Activated naive CD4-positive, alpha-beta T cell treated with anti-CD3 and anti-CD28 coated beads, Interleukin-2, amount 10 ng/mL, durations not matched to agents 7 days and 5 days (primary cell): ENCODE measurements around the gene LRRC27.
"Not testable (repeated sequence)": the region's sequence is repeated elsewhere in the genome, so short reads cannot be mapped to it uniquely, and the experiment has no call there.

Experiments
- CTCF ChIA-PET: fragments of 350-600 bp; sonication (Branson Sonifier 250); formaldehyde crosslinking; loops from one replicate; lab custom pipeline; 2021; ENCODE audit warnings: antibody characterized with exemption; lab: Charles Lee
- DNase-seq: peaks from one replicate; pipeline ENCODE4 v3.0.0-alpha.2; 2020
- H3K27ac Mint-ChIP-seq: one replicate; pipeline ENCODE4 v1.8.0; 2021; ENCODE audit warnings: mild to moderate bottlenecking, moderate library complexity, mixed read lengths
- H3K27me3 Mint-ChIP-seq: one replicate; pipeline ENCODE4 v1.8.0; 2021; ENCODE audit warnings: mild to moderate bottlenecking, mixed read lengths
- H3K36me3 Mint-ChIP-seq: one replicate; pipeline ENCODE4 v1.8.0; 2021; ENCODE audit warnings: mixed read lengths
- H3K4me1 Mint-ChIP-seq: one replicate; pipeline ENCODE4 v1.8.0; 2021; ENCODE audit warnings: mixed read lengths
- H3K4me3 Mint-ChIP-seq: one replicate; pipeline ENCODE4 v1.8.0; 2021; ENCODE audit warnings: mild to moderate bottlenecking, moderate library complexity, mixed read lengths
- H3K9me3 Mint-ChIP-seq: one replicate; pipeline ENCODE4 v1.8.0; 2021; ENCODE audit warnings: mixed read lengths

The LRRC27 gene

DNA sequence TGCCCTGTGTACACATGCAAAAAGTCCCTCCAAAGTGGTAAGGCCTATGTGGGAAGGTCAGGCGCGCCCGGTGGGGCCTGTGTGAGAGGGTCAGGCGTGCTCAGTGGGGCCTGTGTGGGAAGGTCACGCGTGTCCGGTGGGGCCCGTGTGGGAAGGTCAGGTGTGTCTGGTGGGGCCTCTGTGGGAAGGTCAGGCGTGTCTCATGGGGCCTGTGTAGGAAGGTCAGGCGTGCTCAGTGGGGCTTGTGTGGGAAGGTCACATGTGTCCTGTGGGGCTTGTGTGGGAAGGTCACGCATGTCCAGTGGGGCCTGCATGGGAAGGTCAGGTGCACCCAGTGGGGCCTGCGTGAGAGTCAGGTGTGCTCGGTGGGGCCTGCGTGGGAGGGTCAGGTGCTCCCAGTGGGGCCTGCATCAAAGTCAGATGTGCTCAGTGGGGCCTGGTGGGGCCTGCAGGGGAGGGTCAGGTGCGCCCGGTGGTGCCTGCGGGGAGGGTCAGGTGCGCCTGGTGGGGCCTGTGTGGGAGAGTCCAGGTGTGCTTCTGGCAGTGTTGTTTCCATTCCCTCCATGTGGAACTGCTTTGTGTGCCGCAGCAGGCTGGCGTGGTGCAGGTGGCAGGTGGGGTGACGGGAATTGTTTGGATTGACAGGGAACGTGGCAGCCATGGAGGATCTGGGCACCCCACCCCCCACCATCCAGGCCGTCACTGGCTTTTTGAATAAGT lies 15.4 kb downstream of the LRRC27 start:
- CTCF ChIA-PET = interaction anchor here (1.5 kb wide), 1 partner anchor 9 kb away, joined by 4 read pairs; no protein-coding TSS in a partner anchor

DNA sequence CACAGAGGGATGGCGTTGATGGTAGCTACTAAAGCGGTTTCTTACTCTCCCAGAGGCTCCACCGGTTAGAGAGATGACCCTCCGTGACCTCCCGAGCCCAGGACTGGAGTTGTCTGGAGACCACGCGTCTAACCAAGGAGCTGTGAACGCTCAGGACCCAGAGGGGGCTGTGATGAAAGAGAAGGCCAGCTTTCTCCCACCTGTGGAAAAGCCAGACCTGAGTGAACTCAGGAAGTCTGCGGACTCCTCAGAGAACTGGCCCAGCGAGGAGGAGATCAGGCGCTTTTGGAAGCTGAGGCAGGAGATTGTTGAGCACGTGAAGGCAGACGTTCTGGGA lies 15.9 kb downstream of the LRRC27 start:
- CTCF ChIA-PET = interaction anchor here (1.2 to 1.5 kb wide), 2 partner anchors 8 to 18 kb away, joined by 3 to 4 read pairs; no protein-coding TSS in a partner anchor
- Mint-ChIP-seq H3K4me3 (no peak overlapping the region), H3K36me3 (no peaks in the 10 kb centered on the region), H3K27me3 (no peaks in the 10 kb centered on the region), H3K27ac (no peak overlapping the region), H3K4me1 (no peaks in the 10 kb centered on the region), H3K9me3 (no peaks in the 10 kb centered on the region)
- DNase-seq = no peak

More for the DNA sequence above, 15.4 kb downstream of the LRRC27 start:
- no peaks in the 10 kb centered on the region for H3K27me3 Mint-ChIP-seq
- no peak overlapping the region for H3K27ac Mint-ChIP-seq
- H3K4me3 Mint-ChIP-seq = no peak overlapping the region
- DNase-seq = no peak
- no peaks in the 10 kb centered on the region for H3K4me1 Mint-ChIP-seq
- H3K9me3 Mint-ChIP-seq = no peaks in the 10 kb centered on the region
- H3K36me3 Mint-ChIP-seq = no peaks in the 10 kb centered on the region

DNA sequence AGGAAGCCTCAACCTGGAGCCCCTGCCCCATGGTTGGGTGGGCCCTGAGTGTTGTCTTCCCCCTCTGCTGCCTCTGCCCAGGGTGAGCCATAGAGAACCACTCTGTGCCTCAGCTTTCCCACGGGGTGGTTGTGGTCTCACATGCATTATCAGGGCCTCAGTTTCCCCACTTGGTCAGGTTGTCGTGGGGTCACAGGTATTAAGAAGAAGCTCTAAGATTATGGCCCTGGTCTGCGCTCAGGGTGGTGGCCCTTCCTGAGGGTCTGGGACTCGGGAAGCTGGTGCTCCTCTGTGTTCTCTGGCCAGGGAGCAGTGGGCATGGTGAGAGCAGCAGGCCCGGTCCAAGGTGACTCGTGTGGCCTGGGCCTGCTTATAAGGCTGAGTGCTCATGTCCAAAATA lies 17.8 kb downstream of the LRRC27 start:
- Mint-ChIP-seq H3K4me1 (no peaks in the 10 kb centered on the region), H3K9me3 (no peaks in the 10 kb centered on the region), H3K27me3 (no peaks in the 10 kb centered on the region), H3K36me3 (no peaks in the 10 kb centered on the region), H3K4me3 (no peak overlapping the region), H3K27ac (no peak overlapping the region)
- DNase-seq = no peak
- CTCF ChIA-PET = interaction anchor here (1.4 kb wide), 2 partner anchors 12 to 131 kb away, joined by 4 read pairs; no protein-coding TSS in a partner anchor

- H3K4me3 Mint-ChIP-seq = no peak overlapping the region
- no peaks in the 10 kb centered on the region for H3K4me1 Mint-ChIP-seq
- CTCF ChIA-PET = interaction anchor here (1.3 to 1.4 kb wide), 3 partner anchors 11 to 131 kb away, joined by 4 read pairs; no protein-coding TSS in a partner anchor
- no peaks in the 10 kb centered on the region for H3K9me3 Mint-ChIP-seq
- H3K27ac Mint-ChIP-seq = no peak overlapping the region
- DNase-seq = no peak
- no peaks in the 10 kb centered on the region for H3K27me3 Mint-ChIP-seq
- no peaks in the 10 kb centered on the region for H3K36me3 Mint-ChIP-seq
These were observed 18.4 kb downstream of the LRRC27 start for GRCh38 chr10:132350391-132350790.

DNA sequence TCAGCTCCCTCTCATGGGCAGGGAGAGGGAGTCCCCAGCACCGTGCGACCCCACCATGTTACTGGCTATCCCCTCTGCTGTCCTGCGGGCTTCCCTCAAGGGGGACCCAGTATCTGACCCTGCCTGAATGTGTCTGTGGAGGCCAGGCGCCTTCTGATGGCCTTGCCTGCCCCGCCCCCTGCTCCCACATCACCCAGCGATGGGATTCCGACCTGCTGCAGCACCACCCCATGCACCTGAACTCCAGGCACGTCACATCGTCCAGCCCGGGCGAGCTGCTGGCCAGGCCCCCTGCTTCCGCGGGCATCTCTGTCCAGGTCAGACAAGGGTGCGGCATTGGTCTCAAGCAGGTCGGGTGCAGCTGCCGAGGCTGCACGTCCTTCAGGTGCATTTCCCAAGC lies 19.0 kb downstream of the LRRC27 start:
- no peaks in the 10 kb centered on the region for H3K27me3 Mint-ChIP-seq
- CTCF ChIA-PET = interaction anchor here (0.8 to 1.3 kb wide), 3 partner anchors 49 to 127 kb away, joined by 3 to 9 read pairs (median 4); no protein-coding TSS in a partner anchor
- no peaks in the 10 kb centered on the region for H3K9me3 Mint-ChIP-seq
- DNase-seq = no peak
- no peak overlapping the region for H3K4me3 Mint-ChIP-seq
- H3K27ac Mint-ChIP-seq = no peak overlapping the region
- H3K36me3 Mint-ChIP-seq = no peaks in the 10 kb centered on the region
- no peaks in the 10 kb centered on the region for H3K4me1 Mint-ChIP-seq

GRCh38 chr10:132351611-132352010 lies 19.6 kb downstream of the LRRC27 start:
- no peak overlapping the region for H3K4me3 Mint-ChIP-seq
- CTCF ChIA-PET = interaction anchor here (0.8 to 1.3 kb wide), 3 partner anchors 50 to 127 kb away, joined by 3 to 9 read pairs (median 4); no protein-coding TSS in a partner anchor
- H3K9me3 Mint-ChIP-seq = no peaks in the 10 kb centered on the region
- no peak for DNase-seq
- no peaks in the 10 kb centered on the region for H3K36me3 Mint-ChIP-seq
- H3K4me1 Mint-ChIP-seq = no peaks in the 10 kb centered on the region
- no peaks in the 10 kb centered on the region for H3K27me3 Mint-ChIP-seq
- H3K27ac Mint-ChIP-seq = no peak overlapping the region

DNA sequence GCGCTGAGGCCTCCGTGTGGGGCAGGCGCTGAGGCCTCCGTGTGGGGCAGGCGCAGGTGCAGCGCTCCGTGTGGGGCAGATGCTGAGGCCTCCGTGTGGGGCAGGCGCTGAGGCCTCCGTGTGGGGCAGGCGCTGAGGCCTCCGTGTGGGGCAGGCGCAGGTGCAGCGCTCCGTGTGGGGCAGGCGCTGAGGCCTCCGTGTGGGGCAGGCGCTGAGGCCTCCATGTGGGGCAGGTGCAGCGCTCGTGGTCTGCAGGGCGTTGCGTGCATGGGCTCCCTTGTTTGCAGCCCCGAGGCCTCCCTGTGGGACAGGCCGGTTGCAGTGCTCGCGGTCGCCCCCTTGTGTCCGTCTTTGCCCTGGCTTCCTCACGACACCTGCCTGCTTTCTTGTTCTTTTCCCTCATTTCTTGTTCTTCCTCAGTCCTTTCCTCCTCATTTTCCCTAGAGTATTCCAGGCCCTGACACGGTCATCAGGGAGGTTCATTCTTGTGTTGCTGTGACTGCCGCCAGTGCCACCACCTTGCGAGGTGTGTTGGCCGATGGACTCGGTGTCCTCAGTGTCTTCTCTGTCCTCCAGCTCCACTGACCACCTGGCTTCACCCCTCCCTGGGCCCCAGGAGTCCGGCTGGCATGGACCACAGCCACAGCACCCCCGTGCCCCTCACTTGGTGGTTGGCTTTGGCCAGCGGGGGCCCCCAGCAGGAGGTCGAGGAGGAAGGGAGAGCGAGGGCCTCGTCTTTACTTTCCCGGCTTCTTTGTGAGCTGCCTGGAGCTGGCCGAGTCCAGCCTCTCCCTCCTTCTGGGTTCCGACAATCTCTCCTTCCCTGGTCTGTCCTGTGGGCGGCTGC lies 20.7 kb downstream of the LRRC27 start:
- H3K4me3 Mint-ChIP-seq, H3K27ac Mint-ChIP-seq, H3K36me3 Mint-ChIP-seq, H3K27me3 Mint-ChIP-seq, H3K9me3 Mint-ChIP-seq, H3K4me1 Mint-ChIP-seq: not testable (repeated sequence)
- CTCF ChIA-PET = interaction anchor here (0.8 to 1.2 kb wide), 5 partner anchors 28 to 129 kb away, joined by 3 to 5 read pairs (median 3); no protein-coding TSS in a partner anchor
- DNase-seq = peak; percentile 84

- H3K4me3 Mint-ChIP-seq = no peak overlapping the region
- no peaks in the 10 kb centered on the region for H3K9me3 Mint-ChIP-seq
- CTCF ChIA-PET = interaction anchor here (0.8 to 1.2 kb wide), 6 partner anchors 27 to 130 kb away, joined by 3 to 5 read pairs (median 3); no protein-coding TSS in a partner anchor
- H3K27ac Mint-ChIP-seq = no peak overlapping the region
- H3K4me1 Mint-ChIP-seq = no peaks in the 10 kb centered on the region
- no peak for DNase-seq
- no peaks in the 10 kb centered on the region for H3K27me3 Mint-ChIP-seq
- no peaks in the 10 kb centered on the region for H3K36me3 Mint-ChIP-seq
These were observed 21.7 kb downstream of the LRRC27 start for GRCh38 chr10:132353456-132354355.

DNA sequence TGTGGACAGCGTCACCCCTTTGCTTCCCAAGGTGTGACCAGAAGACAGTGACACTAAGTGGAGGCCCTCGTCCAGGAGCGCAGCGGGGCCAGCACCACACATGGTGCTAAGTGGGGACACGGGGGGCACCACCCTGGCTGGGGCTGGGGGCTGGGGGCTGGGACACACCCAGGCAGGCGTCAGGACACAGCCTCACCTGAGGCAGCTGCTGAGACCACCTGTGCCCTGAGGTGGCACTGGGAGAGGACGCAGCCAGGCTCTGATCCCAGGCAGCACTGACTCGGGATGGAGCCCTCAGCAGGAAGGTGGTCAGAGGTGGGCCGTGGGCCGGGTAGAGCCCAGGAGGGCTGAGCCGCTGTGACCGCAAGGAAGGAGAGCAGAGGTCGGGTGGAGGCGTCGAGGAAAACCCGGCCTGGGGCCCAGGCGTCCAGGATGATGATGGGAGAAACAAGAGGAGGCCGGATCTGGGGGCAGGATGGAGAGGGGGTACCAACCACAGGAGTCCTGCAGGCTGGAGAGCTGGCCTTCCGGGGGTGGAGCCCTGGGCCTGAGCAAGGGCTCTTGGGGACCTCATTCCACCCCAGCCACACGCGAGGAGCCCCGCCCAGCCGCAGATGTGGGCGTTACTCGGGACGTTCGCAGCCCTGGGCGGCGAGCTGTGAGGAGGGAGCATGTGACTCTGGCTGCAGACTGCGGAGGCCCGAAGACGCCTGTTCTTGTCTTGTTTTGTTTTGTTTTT lies 22.5 kb downstream of the LRRC27 start:
- Mint-ChIP-seq H3K9me3 (no peaks in the 10 kb centered on the region), H3K27ac (no peak overlapping the region), H3K4me3 (no peak overlapping the region), H3K4me1 (no peaks in the 10 kb centered on the region), H3K36me3 (no peaks in the 10 kb centered on the region), H3K27me3 (no peaks in the 10 kb centered on the region)
- no peak for DNase-seq
- CTCF ChIA-PET = interaction anchor here (1.0 kb wide), 1 partner anchor 52 kb away, joined by 3 read pairs; no protein-coding TSS in a partner anchor

GRCh38 chr10:132355297-132355696 lies 23.3 kb downstream of the LRRC27 start:
- Mint-ChIP-seq H3K4me3 (no peak overlapping the region), H3K36me3 (no peaks in the 10 kb centered on the region), H3K9me3 (no peaks in the 10 kb centered on the region), H3K27ac (no peak overlapping the region), H3K4me1 (no peaks in the 10 kb centered on the region), H3K27me3 (no peaks in the 10 kb centered on the region)
- DNase-seq = no peak
- CTCF ChIA-PET = interaction anchor here (1.2 kb wide), 1 partner anchor 7 kb away, joined by 4 read pairs; no protein-coding TSS in a partner anchor

- Mint-ChIP-seq H3K36me3 (no peaks in the 10 kb centered on the region), H3K4me1 (no peaks in the 10 kb centered on the region), H3K9me3 (no peaks in the 10 kb centered on the region), H3K4me3 (no peak overlapping the region), H3K27me3 (no peaks in the 10 kb centered on the region), H3K27ac (no peak overlapping the region)
- DNase-seq = no peak
- CTCF ChIA-PET = interaction anchor here (0.7 to 1.2 kb wide), 2 partner anchors 8 to 136 kb away, joined by 3 to 4 read pairs; no protein-coding TSS in a partner anchor
These were observed 23.8 kb downstream of the LRRC27 start for GRCh38 chr10:132355754-132356153.

DNA sequence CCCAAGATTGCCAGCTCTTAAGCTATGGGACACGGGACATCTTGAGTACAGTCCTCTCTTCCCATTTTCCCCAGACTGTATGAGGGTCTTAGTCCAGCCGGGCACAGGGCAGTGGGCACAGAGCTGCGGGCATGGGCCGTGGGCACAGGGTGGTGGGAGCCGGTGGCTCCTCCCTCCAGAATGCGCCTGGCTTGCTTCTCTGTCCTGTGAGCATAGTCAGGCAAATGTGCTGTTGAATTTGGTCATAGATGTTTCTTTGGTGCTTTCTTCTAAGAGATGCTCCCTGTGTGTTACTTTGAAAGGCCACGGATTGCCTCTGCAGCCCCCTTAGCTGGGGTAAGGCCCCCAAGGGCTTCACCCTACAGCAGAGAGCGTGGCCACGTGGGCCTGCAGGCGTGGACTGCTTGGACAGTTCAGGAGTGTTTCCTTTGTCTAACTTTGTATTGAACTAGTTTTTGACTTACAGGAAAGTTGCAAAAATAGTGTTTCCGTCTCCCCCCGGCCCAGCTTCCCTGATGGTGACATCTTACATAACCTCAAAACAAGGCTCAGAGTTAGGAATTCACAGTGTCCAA lies 24.7 kb downstream of the LRRC27 start:
- H3K9me3 Mint-ChIP-seq = no peaks in the 10 kb centered on the region
- H3K36me3 Mint-ChIP-seq = no peaks in the 10 kb centered on the region
- no peak overlapping the region for H3K27ac Mint-ChIP-seq
- DNase-seq = no peak
- no peak overlapping the region for H3K4me3 Mint-ChIP-seq
- no peaks in the 10 kb centered on the region for H3K4me1 Mint-ChIP-seq
- CTCF ChIA-PET = interaction anchor here (0.7 to 1.2 kb wide), 2 partner anchors 9 to 137 kb away, joined by 3 to 4 read pairs; no protein-coding TSS in a partner anchor
- no peaks in the 10 kb centered on the region for H3K27me3 Mint-ChIP-seq
